ENCODE data around the gene TBX18.
A peak's percentile ranks its signal among the peaks of the same experiment; 100 is the strongest.

Gene TBX18

DNA sequence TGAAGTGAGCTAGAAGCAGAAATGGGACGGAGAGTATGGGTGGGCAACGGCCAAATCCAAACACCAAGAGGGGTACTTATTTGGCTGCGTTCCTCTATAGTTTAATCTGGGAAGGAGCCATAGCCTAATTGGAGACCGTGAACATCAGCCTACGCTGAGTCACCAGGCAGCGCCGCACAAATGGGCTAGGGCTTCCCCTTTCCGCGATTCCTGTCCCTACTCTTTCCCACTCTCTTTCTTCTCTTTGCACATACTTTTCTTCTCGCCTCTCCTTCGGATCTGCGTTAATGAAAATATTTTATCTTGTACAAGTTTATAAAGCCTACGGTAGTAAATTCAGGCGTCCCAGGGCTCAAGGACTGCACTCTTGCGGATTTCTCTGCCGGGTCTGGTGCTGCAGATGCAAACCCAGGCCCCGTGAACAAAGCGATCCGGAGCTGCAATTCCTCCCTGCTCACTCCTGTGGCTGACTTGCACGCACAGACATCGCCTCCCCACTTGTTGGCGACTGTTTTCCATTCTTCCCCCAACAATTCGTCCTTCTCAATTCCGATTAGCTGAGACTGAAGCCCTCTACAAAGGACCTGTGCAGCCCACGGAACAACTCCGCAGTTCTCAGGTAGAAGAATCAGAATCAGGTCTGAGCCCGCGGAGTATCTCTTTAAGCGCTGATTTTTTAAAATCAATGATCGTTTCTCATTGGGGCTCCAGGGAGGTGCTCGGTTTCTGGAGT is 4.2 kb upstream of the TBX18 start (continued):
- TF ChIP-seq, protein P1, sequence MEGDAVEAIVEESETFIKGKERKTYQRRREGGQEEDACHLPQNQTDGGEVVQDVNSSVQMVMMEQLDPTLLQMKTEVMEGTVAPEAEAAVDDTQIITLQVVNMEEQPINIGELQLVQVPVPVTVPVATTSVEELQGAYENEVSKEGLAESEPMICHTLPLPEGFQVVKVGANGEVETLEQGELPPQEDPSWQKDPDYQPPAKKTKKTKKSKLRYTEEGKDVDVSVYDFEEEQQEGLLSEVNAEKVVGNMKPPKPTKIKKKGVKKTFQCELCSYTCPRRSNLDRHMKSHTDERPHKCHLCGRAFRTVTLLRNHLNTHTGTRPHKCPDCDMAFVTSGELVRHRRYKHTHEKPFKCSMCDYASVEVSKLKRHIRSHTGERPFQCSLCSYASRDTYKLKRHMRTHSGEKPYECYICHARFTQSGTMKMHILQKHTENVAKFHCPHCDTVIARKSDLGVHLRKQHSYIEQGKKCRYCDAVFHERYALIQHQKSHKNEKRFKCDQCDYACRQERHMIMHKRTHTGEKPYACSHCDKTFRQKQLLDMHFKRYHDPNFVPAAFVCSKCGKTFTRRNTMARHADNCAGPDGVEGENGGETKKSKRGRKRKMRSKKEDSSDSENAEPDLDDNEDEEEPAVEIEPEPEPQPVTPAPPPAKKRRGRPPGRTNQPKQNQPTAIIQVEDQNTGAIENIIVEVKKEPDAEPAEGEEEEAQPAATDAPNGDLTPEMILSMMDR (tag by site-specific recombination; IDR thresholded peaks at IDR 0.05): peak; percentile 84
- TF ChIP-seq ZNF37A (tag by site-specific recombination; IDR thresholded peaks at IDR 0.05): no peak
- TF ChIP-seq ZFP37 (tag by site-specific recombination; IDR thresholded peaks at IDR 0.05): 0 out of 2 replicates have a peak, but pooled peaks have one; percentile 81
- no peak for TF ChIP-seq ZNF157 (tag by site-specific recombination; IDR thresholded peaks at IDR 0.05)
- TF ChIP-seq ZNF548 (tag by site-specific recombination; IDR thresholded peaks at IDR 0.05): no peak
- TF ChIP-seq ZNF174 (tag by site-specific recombination; IDR thresholded peaks at IDR 0.05): no peak
- no peak; the same call in 1 of the 2 replicates for TF ChIP-seq ZNF449 (tag by site-specific recombination; IDR thresholded peaks at IDR 0.05)
- peak; percentile 86 for TF ChIP-seq ZBTB20 (tag by site-specific recombination; IDR thresholded peaks at IDR 0.05)
- no peak for TF ChIP-seq ZNF677 (tag by site-specific recombination; IDR thresholded peaks at IDR 0.05)
- no peak for TF ChIP-seq ZNF48 (tag by site-specific recombination; IDR thresholded peaks at IDR 0.05)
- TF ChIP-seq ZNF747 (tag by site-specific recombination; IDR thresholded peaks at IDR 0.05): no peak
- no peak for TF ChIP-seq ZNF701 (tag by site-specific recombination; IDR thresholded peaks at IDR 0.05)
- TF ChIP-seq, protein P2, sequence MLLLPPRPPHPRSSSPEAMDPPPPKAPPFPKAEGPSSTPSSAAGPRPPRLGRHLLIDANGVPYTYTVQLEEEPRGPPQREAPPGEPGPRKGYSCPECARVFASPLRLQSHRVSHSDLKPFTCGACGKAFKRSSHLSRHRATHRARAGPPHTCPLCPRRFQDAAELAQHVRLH (tag by site-specific recombination; IDR thresholded peaks at IDR 0.05): no peak
- peak; percentile 89 for TF ChIP-seq ZNF335 (tag by site-specific recombination; conservative IDR thresholded peaks at IDR 0.05)
- no peak for TF ChIP-seq HOXD13 (CRISPR knock-in tag; IDR thresholded peaks at IDR 0.05; ENCODE audit: borderline replicate concordance)
- TF ChIP-seq, protein P3, sequence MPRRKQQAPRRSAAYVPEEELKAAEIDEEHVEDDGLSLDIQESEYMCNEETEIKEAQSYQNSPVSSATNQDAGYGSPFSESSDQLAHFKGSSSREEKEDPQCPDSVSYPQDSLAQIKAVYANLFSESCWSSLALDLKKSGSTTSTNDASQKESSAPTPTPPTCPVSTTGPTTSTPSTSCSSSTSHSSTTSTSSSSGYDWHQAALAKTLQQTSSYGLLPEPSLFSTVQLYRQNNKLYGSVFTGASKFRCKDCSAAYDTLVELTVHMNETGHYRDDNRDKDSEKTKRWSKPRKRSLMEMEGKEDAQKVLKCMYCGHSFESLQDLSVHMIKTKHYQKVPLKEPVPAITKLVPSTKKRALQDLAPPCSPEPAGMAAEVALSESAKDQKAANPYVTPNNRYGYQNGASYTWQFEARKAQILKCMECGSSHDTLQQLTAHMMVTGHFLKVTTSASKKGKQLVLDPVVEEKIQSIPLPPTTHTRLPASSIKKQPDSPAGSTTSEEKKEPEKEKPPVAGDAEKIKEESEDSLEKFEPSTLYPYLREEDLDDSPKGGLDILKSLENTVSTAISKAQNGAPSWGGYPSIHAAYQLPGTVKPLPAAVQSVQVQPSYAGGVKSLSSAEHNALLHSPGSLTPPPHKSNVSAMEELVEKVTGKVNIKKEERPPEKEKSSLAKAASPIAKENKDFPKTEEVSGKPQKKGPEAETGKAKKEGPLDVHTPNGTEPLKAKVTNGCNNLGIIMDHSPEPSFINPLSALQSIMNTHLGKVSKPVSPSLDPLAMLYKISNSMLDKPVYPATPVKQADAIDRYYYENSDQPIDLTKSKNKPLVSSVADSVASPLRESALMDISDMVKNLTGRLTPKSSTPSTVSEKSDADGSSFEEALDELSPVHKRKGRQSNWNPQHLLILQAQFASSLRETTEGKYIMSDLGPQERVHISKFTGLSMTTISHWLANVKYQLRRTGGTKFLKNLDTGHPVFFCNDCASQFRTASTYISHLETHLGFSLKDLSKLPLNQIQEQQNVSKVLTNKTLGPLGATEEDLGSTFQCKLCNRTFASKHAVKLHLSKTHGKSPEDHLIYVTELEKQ (tag by site-specific recombination; IDR thresholded peaks at IDR 0.05; ENCODE audit: borderline replicate concordance): no peak
- no peak for TF ChIP-seq ZNF354C (tag by site-specific recombination; IDR thresholded peaks at IDR 0.05; ENCODE audit: borderline replicate concordance, low read depth)
- TF ChIP-seq, protein P4, sequence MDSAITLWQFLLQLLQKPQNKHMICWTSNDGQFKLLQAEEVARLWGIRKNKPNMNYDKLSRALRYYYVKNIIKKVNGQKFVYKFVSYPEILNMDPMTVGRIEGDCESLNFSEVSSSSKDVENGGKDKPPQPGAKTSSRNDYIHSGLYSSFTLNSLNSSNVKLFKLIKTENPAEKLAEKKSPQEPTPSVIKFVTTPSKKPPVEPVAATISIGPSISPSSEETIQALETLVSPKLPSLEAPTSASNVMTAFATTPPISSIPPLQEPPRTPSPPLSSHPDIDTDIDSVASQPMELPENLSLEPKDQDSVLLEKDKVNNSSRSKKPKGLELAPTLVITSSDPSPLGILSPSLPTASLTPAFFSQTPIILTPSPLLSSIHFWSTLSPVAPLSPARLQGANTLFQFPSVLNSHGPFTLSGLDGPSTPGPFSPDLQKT (IDR thresholded peaks at IDR 0.05; ENCODE audit: borderline replicate concordance, low read depth, low read length): no peak
- no peak for TF ChIP-seq ZNF132 (tag by site-specific recombination; IDR thresholded peaks at IDR 0.05; ENCODE audit: borderline replicate concordance)
- TF ChIP-seq ZNF664 (tag by site-specific recombination; IDR thresholded peaks at IDR 0.05): no peak
- no peak for TF ChIP-seq GFI1B (tag by site-specific recombination; IDR thresholded peaks at IDR 0.05)
- TF ChIP-seq ZNF416 (tag by site-specific recombination; IDR thresholded peaks at IDR 0.05): no peak
- no peak for TF ChIP-seq ZFP41 (tag by site-specific recombination; IDR thresholded peaks at IDR 0.05; ENCODE audit: borderline replicate concordance)
- TF ChIP-seq, protein P5, sequence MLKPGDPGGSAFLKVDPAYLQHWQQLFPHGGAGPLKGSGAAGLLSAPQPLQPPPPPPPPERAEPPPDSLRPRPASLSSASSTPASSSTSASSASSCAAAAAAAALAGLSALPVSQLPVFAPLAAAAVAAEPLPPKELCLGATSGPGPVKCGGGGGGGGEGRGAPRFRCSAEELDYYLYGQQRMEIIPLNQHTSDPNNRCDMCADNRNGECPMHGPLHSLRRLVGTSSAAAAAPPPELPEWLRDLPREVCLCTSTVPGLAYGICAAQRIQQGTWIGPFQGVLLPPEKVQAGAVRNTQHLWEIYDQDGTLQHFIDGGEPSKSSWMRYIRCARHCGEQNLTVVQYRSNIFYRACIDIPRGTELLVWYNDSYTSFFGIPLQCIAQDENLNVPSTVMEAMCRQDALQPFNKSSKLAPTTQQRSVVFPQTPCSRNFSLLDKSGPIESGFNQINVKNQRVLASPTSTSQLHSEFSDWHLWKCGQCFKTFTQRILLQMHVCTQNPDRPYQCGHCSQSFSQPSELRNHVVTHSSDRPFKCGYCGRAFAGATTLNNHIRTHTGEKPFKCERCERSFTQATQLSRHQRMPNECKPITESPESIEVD (tag by site-specific recombination; IDR thresholded peaks at IDR 0.05): no peak
- TF ChIP-seq ZNF18 (tag by site-specific recombination; IDR thresholded peaks at IDR 0.05): no peak
- TF ChIP-seq, protein P6, sequence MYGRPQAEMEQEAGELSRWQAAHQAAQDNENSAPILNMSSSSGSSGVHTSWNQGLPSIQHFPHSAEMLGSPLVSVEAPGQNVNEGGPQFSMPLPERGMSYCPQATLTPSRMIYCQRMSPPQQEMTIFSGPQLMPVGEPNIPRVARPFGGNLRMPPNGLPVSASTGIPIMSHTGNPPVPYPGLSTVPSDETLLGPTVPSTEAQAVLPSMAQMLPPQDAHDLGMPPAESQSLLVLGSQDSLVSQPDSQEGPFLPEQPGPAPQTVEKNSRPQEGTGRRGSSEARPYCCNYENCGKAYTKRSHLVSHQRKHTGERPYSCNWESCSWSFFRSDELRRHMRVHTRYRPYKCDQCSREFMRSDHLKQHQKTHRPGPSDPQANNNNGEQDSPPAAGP (tag by site-specific recombination; IDR thresholded peaks at IDR 0.05): no peak
- TF ChIP-seq SP7 (tag by site-specific recombination; IDR thresholded peaks at IDR 0.05): peak; percentile 24; the same call in 1 of the 2 replicates
